Choroid plexus epithelial cell (primary cell): ENCODE data around the gene RNF19B.

Experiments used
- DNase-seq: peaks from one replicate; pipeline ENCODE4 v3.0.0-alpha.2; 2010; ENCODE audit warnings: low read depth
- H3K4me3 ChIP-seq: 2 replicates; pipeline ENCODE4 v1.5.1; 2011; ENCODE audit warnings: low read depth, mild to moderate bottlenecking, control low read depth, low read length, moderate library complexity
- CTCF ChIP-seq: conservative IDR thresholded peaks from 2 replicates; pipeline ENCODE4 v1.5.1; 2011; ENCODE audit warnings: low read depth, mild to moderate bottlenecking, control low read depth, inconsistent platforms, low read length, moderate library complexity

The RNF19B gene

DNA sequence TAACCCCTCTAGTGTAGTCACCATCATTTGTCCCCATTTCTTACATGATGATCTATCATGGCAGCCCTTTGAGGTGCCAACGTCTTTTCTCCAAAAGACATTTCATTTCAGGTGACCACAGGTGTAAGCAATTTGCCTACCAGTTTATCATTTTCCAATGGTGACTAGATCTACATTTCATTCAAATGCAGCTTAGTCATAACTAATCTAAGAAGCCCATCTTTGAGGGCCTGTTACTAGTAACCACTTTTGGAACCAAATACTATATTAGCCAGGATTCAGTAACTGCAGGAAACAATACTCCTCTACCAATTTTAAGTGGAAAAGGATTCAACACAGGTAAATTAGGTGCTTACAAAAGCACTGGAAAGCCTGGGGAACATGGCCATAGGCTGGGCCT, 32.8 kb downstream of the RNF19B start:
- no peak overlapping the region for H3K4me3 ChIP-seq
- TF ChIP-seq CTCF: no peak
- DNase-seq: no peak

GRCh38 chr1:32929366-32929765, 35.2 kb downstream of the RNF19B start:
- no peak for DNase-seq
- no peak overlapping the region for H3K4me3 ChIP-seq
- no peak for TF ChIP-seq CTCF

- no peak overlapping the region for H3K4me3 ChIP-seq
- DNase-seq: no peak
- no peak for TF ChIP-seq CTCF
Observed at GRCh38 chr1:32928715-32929114, 35.9 kb downstream of the RNF19B start.

- H3K4me3 ChIP-seq: no peak overlapping the region
- no peak for DNase-seq
- no peak for TF ChIP-seq CTCF
Observed at GRCh38 chr1:32928285-32928684, 36.3 kb downstream of the RNF19B start.

GRCh38 chr1:32927441-32927840, 37.2 kb downstream of the RNF19B start:
- no peak for DNase-seq
- no peak for TF ChIP-seq CTCF
- no peak overlapping the region for H3K4me3 ChIP-seq

DNA sequence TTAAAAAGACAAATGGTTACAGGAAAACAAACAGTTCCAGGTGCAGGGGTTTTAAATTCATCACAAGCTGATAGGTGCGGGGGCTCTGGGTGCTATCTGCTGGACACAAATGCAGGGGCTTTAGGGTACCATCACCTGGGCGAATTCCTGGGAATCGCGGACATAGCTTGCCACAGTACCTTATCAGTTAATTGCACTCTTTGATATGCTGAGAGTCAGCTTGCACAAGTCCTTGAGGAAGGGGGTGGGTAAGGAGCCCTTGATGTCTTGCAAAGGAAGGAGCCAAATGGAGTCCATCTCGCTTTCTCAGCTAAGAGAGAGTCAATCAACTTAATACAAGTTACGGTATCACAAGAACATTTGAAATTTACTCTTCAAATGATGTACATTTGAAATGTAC, 38.0 kb downstream of the RNF19B start:
- TF ChIP-seq CTCF: no peak
- no peak for DNase-seq
- no peak overlapping the region for H3K4me3 ChIP-seq

- peak; percentile 21 for TF ChIP-seq CTCF
- H3K4me3 ChIP-seq: peak overlapping the region; percentile 28
- DNase-seq: peak; percentile 46
Observed at GRCh38 chr1:32925403-32926162, 39.0 kb downstream of the RNF19B start.
